NCI-H774 (cell line): Measurements from ENCODE around the gene OR4N5.
"Not testable (repeated sequence)": the region's sequence is repeated elsewhere in the genome, so short reads cannot be mapped to it uniquely, and the experiment has no call there.

Experiments used
- DNase-seq: peaks from one replicate; lab custom pipeline; 2025; lab: John Stamatoyannopoulos, UW

The OR4N5 gene, protein sequence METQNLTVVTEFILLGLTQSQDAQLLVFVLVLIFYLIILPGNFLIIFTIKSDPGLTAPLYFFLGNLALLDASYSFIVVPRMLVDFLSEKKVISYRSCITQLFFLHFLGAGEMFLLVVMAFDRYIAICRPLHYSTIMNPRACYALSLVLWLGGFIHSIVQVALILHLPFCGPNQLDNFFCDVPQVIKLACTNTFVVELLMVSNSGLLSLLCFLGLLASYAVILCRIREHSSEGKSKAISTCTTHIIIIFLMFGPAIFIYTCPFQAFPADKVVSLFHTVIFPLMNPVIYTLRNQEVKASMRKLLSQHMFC

DNA sequence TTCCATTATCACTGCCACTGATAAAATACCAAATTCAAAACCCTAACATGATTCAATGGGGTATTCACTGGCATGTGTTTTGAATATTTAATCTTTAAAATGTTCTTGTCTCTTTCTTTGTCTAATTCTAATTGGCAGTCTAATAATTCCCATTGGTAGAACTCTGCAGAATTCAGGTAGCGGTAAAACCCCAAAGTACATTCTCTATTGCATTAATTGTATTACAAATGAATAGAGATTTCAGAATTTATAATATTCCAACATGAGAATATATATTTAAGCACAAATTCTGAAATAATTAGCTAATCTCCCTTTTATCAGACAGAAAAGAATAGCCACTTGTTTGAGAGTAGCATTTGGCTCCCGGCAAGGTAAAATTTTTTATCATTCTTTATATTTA, at the start of gene OR4N5:
TSS of gene OR4N5 (plus strand) at position 301 of the 400 bp plus-strand sequence. CDS start 4,916 bp downstream, outside the sequence.
- DNase-seq: no peak

DNA sequence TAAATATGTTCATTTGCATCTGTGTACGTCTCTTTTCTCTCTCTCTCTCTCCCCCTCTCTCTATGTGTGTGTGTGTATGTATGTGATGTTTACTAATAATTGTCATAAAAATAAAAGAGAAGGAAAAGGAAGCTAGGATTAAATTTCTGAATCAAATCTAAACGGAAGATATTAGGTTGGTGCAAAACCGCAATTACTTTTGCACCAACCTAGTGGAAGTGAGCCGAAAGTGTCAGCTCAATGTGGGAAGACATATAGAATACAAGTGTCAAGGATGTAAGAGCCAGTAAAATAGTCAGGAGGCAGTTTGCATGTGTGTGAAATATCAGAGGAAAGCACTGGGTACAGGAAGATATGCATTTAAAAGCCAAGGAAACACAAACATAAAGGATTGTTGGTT, 46.6 kb upstream of the OR4N5 start:
- DNase-seq: no peak

DNA sequence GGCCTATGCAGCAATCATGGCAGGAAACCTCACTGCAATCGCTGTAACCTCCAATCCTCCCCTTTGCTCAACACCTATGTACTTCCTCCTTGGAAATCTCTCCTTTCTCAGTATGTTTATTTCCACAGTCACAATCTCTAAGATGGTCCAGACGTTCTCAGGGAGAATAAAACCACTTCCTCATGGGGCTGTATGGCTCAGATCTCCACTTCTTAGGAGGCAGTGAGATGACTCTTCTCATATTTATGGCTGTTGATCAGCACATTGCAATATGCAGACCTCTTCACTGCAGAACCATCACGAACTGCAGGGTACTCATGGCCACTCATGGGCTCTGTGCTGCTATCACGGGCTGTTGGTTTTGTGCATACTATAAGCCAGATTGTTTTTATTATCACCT, 45.2 kb upstream of the OR4N5 start:
- DNase-seq: no peak

DNA sequence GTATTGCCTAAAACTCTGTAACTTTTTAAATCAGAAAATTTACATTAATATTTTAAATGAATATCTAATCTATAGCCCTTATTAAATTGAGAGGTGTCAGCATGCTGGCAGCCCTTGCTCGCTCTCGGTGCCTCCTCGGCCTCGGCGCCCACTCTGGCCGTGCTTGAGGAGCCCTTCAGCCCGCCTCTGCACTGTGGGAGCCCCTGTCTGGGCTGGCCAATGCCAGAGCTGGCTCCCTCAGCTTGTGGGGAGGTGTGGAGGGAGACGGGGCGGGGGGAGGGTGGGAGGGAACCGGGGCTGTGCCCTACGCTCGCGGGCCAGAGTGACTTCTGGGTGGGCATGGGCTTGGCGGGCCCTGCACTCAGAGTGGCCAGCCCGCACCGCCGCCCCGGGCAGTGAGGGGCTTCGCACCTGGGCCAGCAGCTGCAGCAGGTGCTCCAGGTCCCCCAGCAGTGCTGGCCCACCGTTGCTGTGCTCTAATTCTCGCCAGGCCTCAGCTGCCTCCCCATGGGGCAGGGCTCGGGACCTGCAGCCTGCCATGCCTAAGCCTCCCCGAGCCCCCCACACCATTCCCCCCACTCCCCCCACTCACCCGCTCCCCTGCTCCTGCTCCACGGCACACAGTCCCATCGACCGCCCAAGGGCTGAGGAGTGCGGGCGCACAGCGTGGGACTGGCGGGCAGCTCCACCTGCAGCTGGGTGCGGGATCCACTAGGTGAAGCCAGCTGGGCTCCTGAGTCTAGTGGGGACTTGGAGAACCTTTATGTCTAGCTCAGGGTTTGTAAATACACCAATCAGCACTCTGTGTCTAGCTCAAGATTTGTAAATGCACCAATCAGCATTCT, 39.5 kb upstream of the OR4N5 start:
- not testable (repeated sequence) for DNase-seq

DNA sequence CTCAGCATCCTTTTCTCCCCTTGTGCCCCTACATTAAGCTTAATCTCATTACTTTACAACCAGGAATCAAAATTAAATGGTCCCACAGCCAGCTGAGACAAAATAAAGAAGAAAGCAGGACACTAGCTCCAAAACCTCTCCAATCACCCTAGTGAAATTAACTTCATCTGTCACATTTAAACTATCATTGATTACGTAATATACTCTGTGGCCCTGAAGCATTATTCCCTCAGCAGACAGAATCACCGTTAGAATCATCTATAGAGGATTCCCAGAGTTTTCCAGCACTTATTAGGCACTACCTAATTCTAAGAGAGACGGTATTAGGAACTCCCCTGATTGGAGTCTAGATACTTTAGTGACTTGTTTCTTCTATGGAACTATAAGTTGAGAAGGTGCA, 28.2 kb upstream of the OR4N5 start, which contains the start of gene OR4K17:
TSS of gene OR4K17 (plus strand) at position 302 of the 400 bp plus-strand sequence. CDS start 6,761 bp downstream, outside the sequence.
- no peak for DNase-seq

DNA sequence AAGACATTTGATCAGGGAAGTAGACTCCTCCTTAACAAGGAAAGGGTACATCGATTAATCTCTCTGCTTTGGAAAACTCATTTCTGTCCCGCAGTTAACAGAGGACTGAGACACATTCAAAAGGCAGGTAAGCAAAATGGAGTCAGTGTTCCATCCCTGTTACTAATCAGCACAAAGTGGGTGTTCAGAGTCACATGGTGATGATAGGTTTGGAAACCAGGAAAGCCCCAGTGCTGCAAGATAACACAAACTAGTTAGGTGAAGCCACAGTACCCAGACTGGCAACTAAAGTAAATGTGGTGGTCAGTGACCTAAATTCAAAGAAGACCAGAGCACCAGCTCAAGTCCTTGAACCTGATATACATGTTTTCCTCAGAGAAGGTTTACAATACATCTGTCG, 26.3 kb upstream of the OR4N5 start:
- DNase-seq: no peak

DNA sequence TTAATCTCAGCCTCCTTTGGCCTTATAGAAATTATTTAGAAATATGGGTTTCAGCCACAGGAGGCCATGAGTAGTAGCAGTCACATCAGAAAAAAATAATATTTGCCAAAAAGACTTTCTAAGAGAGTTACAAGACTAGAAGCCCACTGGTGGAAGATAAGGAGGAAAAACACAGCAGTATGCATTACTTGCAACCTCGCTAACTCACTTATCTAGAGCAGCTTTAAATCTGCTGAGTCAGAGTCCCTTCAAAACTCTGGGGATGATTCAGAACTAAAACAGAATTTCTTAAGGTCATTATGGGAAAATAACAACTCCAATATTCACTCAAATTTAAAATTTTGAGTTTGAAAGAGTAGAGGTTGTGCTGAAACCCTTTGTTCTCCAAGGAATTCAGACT, 21.9 kb upstream of the OR4N5 start:
- no peak for DNase-seq

DNA sequence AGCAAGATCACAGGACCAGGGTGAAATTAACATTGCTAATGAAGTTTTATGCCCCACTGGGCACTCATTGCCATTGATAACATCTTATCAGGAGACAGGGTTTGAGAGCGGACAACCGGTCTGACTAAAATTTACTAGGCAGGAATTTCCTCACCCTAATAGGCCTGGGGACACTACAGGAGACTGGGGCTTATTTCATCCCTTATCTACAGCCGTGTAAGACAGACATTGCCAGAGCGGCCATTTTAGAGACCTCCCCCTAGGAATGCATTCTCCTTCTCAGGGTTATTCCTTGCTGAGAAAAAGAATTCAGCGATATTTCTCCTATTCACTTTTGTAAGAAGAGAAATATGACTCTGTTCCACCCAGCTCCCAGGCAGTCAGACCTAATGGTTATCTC, 19.8 kb upstream of the OR4N5 start:
- no peak for DNase-seq

DNA sequence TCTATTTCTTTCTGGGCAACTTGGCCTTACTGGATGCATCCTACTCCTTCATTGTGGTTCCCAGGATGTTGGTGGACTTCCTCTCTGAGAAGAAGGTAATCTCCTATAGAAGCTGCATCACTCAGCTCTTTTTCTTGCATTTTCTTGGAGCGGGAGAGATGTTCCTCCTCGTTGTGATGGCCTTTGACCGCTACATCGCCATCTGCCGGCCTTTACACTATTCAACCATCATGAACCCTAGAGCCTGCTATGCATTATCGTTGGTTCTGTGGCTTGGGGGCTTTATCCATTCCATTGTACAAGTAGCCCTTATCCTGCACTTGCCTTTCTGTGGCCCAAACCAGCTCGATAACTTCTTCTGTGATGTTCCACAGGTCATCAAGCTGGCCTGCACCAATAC, 5.3 kb downstream of the OR4N5 start:
- no peak for DNase-seq

DNA sequence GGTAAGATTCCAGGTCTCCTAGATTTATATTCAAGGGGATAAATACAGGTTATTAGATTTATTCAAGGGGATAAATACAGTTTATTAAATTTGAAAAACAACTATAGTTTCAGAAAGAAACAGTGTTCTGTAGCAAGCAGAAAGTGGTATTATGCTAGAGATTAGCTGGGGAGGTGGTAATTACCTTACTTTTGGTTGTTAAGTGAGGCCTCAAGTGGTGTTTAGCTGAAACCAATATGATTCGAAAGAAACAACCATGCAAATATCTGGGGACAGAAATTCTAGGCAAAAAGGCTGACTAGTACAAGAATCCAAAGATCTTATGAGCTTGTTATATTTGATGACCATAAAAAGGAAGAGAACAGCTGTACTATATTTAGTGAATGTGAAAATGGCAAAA, 6.2 kb downstream of the OR4N5 start:
- DNase-seq: no peak

DNA sequence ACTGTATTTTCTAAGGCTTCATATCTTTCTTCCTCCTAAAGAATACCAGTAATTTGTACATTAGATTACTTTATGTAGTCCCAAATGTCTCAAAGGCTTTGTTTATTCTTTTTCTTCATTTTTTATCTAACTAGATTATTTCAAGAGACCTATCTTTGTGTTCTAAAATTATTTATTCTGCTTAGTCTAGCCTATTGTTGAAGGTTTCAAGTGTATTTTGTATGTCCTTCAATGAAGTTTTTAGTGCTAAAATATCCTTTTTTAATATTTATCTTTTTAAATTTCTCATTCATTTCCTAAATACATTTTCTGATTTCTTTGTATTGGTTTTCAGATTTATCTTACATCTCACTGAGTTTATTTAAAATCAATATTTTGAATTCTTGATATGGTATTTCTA, 25.8 kb downstream of the OR4N5 start:
- no peak for DNase-seq

DNA sequence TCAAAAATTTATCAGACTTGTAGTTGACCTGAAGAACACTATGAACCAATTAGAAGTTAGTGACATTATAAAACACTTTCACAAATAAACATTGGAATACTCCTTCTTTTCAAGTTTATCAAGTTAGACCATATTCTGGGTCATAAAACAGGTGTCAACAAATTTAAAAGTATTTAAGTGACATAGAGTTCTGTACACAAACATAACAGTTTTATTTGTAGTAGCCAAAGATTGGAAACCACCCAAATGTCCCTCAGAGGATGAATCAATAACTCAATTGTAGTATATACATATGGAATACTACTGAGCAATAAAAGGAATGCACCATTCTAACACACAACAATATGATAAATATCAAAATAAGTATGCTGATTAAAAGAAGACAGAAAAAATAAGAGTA, 28.5 kb downstream of the OR4N5 start:
- no peak for DNase-seq

DNA sequence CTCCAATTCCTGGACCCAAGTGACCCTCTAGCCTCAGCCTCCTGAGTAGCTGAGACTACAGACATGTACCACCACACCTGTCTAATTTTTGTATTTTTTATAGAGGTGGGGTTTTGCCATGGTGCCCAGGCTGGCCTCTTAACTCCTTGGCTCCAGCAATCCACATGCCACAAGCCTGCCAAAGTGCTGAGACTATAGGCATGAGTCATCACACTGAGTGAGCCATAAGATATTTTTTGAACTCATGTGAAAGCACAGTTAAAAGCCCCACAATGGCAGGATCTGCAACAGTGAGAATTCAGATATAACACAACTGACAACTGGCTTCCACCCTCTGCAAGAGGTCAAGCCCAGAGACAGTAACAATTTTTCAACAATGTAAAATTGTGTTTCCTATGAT, 31.2 kb downstream of the OR4N5 start:
- not testable (repeated sequence) for DNase-seq

DNA sequence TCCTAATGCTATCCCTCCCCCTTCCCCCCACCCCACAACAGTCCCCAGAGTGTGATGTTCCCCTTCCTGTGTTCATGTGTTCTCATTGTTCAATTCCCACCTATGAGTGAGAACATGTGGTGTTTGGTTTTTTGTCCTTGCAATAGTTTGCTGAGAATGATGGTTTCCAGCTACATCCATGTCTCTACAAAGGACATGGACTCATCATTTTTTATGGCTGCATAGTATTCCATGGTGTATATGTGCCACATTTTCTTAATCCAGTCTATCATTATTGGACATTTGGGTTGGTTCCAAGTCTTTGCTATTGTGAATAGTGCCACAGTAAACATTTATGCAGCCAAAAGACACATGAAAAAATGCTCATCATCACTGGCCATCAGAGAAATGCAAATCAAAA, 35.6 kb downstream of the OR4N5 start:
- not testable (repeated sequence) for DNase-seq

DNA sequence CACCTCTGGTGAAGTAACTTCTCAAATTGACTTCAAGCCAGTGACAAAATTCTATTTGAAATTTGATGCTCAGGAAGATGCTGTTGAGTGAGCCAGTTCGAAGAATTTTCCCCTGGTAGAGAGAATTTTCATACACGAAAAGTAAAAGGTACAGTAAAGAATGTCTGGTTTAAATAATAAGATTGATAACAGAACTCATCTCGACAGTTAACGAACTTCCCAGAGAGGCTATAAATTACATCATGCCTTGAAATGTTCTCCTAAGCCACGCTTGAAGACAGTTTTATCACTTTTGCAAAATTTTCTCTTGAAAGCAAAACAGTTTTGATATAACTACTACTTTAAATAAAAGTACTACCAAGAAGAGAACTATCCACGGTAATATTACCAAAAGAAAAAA, 37.7 kb downstream of the OR4N5 start:
- DNase-seq: no peak

DNA sequence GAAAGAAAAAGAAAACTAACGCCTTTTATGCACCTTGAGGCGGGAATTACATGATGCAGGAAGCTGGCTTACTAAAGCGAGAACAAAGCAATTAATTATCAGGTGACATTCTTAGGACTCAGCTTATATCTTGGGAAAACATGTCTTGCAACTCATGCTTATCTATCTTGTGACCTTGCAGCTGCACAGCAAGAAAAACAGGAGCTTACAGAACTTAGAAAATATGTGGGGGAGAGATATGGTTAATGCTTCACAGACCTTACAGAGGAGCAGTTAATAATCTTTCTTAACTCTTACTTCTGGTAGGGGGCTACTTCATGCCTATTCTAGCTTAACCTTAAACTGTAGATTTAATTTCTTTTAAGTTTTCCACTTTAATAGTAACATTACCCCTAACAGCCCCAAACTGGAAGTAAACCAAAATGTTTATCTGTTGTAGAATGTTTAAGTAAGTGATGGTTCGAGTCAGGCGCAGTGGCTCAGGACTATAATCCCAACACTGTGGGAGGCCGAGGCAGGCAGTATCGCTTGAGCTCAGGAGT, 38.9 kb downstream of the OR4N5 start:
- DNase-seq: no peak

DNA sequence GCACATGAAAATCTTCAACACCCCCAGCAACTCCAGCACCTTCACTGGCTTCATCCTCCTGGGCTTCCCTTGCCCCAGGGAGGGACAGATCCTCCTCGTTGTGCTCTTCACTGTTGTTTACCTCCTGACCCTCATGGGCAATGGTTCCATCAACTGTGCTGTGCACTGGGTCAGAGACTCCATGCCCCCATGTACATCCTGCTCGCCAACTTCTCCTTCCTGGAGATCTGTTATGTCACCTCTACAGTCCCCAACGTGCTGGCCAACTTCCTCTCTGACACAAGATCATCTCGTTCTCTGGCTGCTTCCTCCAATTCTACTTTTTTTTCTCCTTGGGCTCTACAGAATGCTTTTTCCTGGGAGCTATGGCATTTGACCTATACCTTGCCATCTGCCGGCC, 40.6 kb downstream of the OR4N5 start:
- DNase-seq: no peak

DNA sequence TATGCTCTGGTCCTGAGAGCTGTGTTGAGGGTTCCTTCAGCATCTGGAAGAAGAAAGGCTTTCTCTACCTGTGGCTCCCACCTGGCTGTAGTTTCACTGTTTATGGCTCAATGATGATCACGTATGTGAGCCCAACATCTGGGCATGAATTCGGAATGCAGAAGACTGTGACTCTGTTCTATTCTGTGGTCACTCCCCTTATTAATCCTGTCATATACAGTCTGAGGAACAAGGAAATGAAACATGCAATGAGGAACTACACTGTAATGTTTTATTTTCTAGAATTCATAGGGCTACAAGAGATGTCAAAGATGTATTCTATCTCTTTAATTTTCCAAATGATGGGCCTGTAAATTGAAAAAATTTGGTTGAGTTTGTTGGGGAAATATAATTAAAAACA, 41.3 kb downstream of the OR4N5 start:
- no peak for DNase-seq

DNA sequence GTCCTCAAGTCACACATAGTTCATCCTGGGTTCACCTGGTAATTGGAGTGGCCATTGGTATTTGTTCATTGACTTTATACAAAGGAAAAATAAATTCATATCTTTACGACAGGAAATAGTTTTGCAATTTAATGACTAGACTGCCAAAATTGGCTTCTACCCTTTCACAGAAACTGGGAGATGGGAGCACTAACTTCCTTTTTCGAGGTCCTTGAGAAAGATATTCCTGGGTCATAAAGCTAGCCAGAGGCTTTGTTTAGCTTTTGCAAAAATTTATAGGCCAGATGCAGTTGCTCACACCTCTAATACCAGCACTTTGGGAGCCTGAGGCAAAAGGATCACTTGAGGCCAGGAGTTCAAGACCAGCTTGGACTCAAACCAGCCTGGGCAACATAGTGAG, 41.9 kb downstream of the OR4N5 start:
- DNase-seq: no peak

DNA sequence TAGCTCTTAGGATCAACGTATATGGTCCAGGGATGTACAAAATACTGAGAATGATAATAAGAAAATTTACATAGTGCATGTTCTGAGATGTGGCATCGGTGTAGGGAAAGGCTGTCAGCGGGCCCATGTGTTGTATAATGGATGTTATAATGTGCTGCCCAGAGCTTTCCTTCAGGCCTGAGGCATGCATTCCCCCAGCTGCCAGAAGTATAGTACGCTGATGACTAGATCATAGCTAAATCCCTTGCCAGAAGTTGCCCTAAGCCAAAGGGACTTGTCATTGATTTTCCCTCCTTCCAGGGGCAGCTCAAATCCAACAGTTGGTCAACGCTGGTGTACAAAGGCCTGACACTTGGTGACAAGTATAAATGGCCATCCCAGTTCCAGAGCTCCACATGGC, 45.6 kb downstream of the OR4N5 start:
- DNase-seq: no peak

DNA sequence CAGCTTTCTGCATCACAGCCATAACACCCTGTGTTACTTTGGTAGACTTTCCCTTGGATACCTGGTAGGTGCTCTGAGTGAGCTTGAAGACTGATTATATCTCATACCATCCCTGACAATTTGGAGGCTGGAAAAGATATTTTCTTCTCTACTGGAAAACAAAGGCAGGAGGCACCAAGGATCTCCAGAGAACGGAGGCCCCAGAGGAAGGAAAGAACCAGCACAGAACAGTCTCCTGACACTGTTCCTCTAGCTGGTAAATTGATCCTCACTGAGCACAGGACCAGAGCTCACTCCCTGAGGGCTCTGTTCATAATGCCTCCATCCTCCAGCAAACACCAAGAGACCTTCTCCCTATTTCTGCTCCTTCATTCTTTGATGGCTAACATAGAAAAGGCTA, 52.0 kb downstream of the OR4N5 start, which contains the start of gene OR11G2:
TSS of gene OR11G2 (plus strand) at position 301 of the 400 bp plus-strand sequence. CDS start 6,542 bp downstream, outside the sequence.
- no peak for DNase-seq

DNA sequence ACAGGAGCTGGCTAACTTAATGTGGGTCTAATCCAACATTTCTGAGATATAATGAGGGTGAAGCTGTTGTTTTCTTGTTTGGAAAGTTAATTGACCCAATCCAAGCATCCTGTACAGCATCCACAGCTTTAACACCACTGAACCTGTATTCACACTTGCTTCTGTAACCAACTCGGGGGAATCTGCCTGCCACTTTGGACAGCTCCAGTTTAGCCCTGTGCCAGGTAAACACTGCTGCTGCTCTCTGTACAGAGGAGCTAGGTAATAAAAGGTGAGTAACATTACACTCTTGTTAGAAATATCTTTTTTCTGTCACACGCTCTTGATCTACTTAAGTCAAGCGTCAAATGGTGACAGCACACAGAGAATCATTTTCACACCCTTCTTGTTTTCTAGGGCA, 52.8 kb downstream of the OR4N5 start:
- no peak for DNase-seq

DNA sequence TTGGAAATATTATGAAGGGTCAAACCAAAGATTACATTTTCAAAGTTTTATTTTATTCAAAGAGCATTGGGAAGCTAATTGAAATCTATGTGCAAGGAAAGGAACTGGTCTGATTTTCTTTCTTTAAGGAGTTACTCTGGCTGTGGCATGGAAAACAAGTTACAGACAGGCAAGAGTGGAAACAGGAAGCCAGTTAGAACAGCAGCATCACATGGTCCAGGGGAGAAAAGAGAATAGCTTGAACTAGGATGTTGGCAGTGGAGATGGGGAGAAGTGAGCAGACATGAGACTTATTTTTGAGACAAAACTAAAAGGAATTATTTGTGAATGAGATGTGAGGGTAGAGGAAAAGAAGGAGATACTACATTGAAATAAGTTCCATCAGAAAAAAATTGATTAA, 55.5 kb downstream of the OR4N5 start:
- no peak for DNase-seq
